ENCODE data around the gene CDON.

- TF ChIP-seq CTCF (IDR thresholded peaks at IDR 0.05; ENCODE audit: extremely low read depth in 1 of 2, insufficient read depth in 1 of 2, low read depth in 1 of 2, low read length in 2 of 2) (no peak), EZH2 (IDR thresholded peaks at IDR 0.05; ENCODE audit: borderline replicate concordance, low read depth, low read length, severe bottlenecking) (no peak), POLR2A (IDR thresholded peaks at IDR 0.05; ENCODE audit: low read depth, low read length) (no peak)
These were observed 132.6 kb downstream of the CDON start for GRCh38 chr11:125930076-125930450.
